Memory B cell (primary cell): ENCODE data around the gene ARHGAP32.

Experiments
- ATAC-seq: fragments of 150-1000 bp; cut with Tn5 transposase; 2 replicates; pipeline ENCODE4 v1.10.0; 2021; ENCODE audit warnings: low read depth, mild to moderate bottlenecking, moderate library complexity
- DNase-seq, 2 donors: peaks; one replicate each; pipeline ENCODE4 v3.0.0; 2022; ENCODE audit warnings: low spot score in 2 of 2
- H3K27ac Mint-ChIP-seq: one replicate; pipeline ENCODE4 v1.8.0; 2022; ENCODE audit warnings: mild to moderate bottlenecking, moderate library complexity, mixed read lengths
- H3K27me3 Mint-ChIP-seq: one replicate; pipeline ENCODE4 v1.8.0; 2022; ENCODE audit warnings: mixed read lengths
- H3K36me3 Mint-ChIP-seq: one replicate; pipeline ENCODE4 v1.8.0; 2022; ENCODE audit warnings: mild to moderate bottlenecking, mixed read lengths
- H3K4me1 Mint-ChIP-seq: one replicate; pipeline ENCODE4 v1.8.0; 2022; ENCODE audit warnings: mixed read lengths
- H3K4me3 Mint-ChIP-seq: one replicate; pipeline ENCODE4 v1.8.0; 2022; ENCODE audit warnings: mild to moderate bottlenecking, moderate library complexity, mixed read lengths
- H3K9me3 Mint-ChIP-seq: one replicate; pipeline ENCODE4 v1.8.0; 2022; ENCODE audit warnings: mixed read lengths

Gene ARHGAP32

DNA sequence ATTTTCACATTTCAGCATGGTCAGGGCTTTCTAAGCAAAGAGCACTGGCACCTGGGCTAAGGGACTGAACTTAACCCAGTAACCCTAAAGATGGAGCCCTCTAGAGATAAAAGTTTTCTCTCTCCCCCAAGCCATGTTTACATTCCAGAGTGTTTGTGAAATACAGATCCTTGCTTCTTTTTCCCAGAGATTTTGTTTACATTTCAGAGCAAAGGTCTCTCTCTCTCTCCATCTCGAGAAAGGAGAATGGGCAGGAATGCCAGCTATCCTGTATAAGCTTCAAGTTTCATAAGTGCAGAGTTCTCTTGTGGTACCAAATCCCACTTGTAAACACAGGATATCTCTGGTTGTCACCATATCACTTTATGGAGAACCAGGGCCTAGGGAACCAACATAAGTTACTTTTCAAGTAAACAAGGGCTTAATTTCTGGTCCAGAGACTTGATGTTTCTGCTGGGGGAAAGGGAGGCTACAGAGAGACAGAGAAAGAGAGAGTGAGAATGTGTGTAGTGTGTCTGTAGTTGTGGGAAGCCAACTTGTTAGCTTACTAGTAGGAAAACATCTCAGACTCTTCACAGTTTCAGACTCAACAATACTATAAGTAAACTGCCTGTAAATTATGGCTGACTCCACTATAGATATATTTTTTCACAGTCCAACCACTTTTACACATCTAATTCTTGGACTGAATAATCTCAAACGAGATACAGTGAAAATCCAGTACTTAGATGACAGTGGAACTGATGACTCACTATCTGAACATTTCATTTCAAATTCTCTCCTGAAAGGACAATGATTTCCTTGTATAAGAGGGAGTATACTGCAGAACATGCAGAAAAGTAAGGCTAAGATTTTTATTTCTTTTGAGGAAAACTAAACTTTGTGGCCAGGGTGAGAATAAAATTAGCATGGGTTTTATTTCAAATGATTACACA, 76.2 kb downstream of the ARHGAP32 start:
- Mint-ChIP-seq H3K27me3 (peaks cover 5% of the 10 kb centered on the region), H3K36me3 (no peaks in the 10 kb centered on the region), H3K4me3 (no peak overlapping the region), H3K27ac (no peak overlapping the region), H3K4me1 (no peaks in the 10 kb centered on the region), H3K9me3 (no peaks in the 10 kb centered on the region)
- ATAC-seq (no peak), DNase-seq (no peak)

DNA sequence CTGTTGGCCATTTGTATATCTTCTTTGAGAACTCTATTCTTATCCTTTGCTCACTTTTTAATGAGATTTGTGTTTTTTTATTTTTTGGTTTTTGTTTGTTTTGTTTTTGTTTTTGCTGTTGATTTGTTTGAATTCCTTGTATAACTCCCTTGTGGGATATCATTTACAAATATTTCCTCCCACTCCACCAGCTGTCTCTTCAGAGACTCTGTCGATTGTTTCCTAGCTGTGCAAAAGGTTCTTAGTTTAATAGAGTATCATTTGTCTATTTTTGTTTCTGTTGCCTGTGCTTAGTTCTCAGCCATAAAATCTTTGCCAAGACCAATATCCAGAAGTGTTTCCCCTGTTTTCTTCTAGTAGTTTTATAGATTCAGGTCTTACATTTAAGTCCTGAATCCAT, 82.4 kb downstream of the ARHGAP32 start:
- H3K4me3 Mint-ChIP-seq = no peak overlapping the region
- H3K27me3 Mint-ChIP-seq = peaks cover 3% of the 10 kb centered on the region
- H3K9me3 Mint-ChIP-seq = peaks cover 11% of the 10 kb centered on the region
- DNase-seq (no peak), ATAC-seq (no peak)
- H3K4me1 Mint-ChIP-seq = no peaks in the 10 kb centered on the region
- no peak overlapping the region for H3K27ac Mint-ChIP-seq
- no peaks in the 10 kb centered on the region for H3K36me3 Mint-ChIP-seq

DNA sequence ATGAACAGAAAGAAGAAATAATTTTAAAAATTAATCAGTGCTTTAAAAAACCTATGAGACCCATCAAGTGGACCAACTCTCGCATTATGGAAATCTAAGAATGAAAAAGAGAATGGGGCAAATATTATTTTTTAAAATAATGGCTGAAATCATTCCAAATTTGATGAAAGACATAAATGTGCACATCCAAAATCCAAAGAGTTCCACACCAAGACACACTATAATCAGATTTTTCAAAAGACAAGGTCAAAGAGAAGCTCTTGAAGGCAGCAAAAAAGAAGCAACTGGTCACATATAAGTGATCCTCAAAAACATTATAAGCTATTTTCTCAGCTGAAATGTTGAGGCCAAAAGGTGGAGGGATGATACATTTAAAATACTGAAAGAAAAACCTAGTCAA, 85.3 kb downstream of the ARHGAP32 start:
- Mint-ChIP-seq H3K4me1 (no peaks in the 10 kb centered on the region), H3K9me3 (peaks cover 17% of the 10 kb centered on the region), H3K4me3 (no peak overlapping the region), H3K27me3 (no peaks in the 10 kb centered on the region), H3K27ac (no peak overlapping the region), H3K36me3 (no peaks in the 10 kb centered on the region)
- DNase-seq (no peak), ATAC-seq (no peak)

DNA sequence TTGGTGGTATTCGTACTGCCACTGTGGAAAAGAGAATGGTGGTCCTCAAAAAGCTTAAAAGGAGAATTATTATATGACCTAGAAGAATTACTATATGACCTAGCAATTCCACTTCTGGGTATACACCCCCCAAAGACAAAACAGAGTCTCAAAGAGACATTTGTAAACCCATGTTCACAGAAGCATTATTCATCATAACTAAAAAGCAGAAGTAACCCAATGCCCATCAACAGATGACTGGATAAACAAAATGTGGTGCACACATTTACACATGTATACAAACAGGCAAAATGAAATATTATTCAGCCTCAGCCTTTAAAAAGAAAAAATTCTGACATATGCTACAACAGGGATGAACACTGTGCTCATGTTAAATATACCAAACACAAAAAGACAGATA, 89.4 kb downstream of the ARHGAP32 start:
- DNase-seq = no peak
- Mint-ChIP-seq H3K36me3 (peaks cover 6% of the 10 kb centered on the region), H3K27me3 (no peaks in the 10 kb centered on the region), H3K4me1 (no peaks in the 10 kb centered on the region), H3K27ac (no peak overlapping the region), H3K4me3 (no peak overlapping the region), H3K9me3 (peaks cover 17% of the 10 kb centered on the region)
- no peak for ATAC-seq

DNA sequence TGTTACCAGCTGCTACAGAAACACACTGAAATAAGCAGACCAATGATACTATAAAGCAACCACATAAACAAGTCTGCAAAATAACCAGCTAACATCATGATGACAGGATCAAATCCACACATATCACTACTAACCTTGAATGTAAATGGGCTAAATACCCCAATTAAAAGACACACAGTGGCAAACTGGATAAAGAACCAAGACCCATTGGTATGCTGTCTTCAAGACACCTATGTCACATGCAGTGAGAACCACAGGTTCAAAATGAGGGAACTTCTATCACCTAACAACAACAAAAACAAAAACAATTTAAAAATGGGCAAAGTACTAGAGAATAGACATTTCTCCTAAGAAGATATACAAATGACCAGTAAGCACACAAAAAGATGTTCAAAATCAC, 89.9 kb downstream of the ARHGAP32 start:
- no peak overlapping the region for H3K27ac Mint-ChIP-seq
- no peaks in the 10 kb centered on the region for H3K4me1 Mint-ChIP-seq
- no peak overlapping the region for H3K4me3 Mint-ChIP-seq
- no peak for DNase-seq
- no peaks in the 10 kb centered on the region for H3K27me3 Mint-ChIP-seq
- peaks cover 23% of the 10 kb centered on the region for H3K9me3 Mint-ChIP-seq
- peaks cover 11% of the 10 kb centered on the region for H3K36me3 Mint-ChIP-seq
- ATAC-seq = no peak

DNA sequence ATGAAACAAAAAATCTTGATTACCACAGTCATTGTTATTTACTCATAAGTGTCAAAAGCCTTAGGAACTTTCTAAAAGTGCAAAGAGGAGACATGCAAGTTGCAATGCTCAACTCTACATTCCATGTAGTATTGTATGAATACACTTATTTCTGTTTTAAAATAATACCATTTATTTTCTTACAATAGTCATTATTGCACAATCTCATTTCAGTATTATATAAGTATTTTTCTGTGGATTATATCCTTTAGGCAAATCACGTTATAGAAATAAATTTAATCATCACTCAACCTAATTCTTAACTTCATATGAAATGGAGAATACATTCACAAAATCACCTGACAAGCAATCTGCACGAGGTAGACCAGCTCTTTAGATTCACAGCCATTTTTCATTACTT, 98.8 kb downstream of the ARHGAP32 start:
- Mint-ChIP-seq H3K27ac (no peak overlapping the region), H3K27me3 (no peaks in the 10 kb centered on the region), H3K9me3 (peaks cover 8% of the 10 kb centered on the region), H3K36me3 (peaks cover 11% of the 10 kb centered on the region), H3K4me1 (no peaks in the 10 kb centered on the region), H3K4me3 (no peak overlapping the region)
- no peak for DNase-seq
- ATAC-seq = no peak

DNA sequence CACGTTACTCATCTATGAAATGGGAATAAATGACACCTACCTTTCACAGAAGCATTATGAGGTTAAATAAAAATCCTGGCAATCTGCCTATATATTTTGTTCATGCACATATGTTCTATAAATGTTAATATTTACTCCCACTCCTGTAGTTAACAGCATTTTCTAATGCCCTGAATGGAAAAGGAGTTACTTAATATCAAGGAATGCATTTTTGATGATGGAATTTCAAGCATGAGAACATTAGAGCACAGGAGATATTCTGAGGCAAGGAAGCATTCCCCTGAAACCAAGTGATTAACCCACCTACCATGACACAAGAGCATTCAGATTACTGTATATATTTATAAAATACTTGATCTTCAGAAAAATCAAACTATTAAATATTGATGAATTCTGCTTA, 102.1 kb downstream of the ARHGAP32 start:
- Mint-ChIP-seq H3K27ac (no peak overlapping the region), H3K9me3 (no peaks in the 10 kb centered on the region), H3K4me3 (no peak overlapping the region), H3K36me3 (no peaks in the 10 kb centered on the region), H3K4me1 (no peaks in the 10 kb centered on the region), H3K27me3 (no peaks in the 10 kb centered on the region)
- ATAC-seq (no peak), DNase-seq (no peak)

DNA sequence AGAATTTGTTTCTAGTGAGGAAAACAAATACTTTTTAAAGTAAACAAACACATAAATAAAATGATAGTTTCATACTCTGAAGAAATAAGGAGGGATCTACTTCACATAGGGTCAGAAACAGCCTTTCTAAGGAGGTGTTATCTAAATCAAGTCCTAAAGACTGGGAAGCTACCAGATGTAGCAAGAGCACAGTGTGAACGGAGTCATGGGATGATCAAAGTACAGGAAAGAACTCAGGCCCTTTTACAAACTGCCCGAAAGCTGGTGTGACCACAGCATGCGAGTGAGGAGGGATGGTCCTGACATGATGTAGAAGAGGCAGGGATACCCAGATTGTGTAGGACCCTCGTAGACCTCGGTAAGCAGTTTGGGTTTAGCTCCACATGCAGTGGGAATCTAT, 102.8 kb downstream of the ARHGAP32 start:
- Mint-ChIP-seq H3K27ac (no peak overlapping the region), H3K9me3 (peaks cover 2% of the 10 kb centered on the region), H3K4me1 (no peaks in the 10 kb centered on the region), H3K27me3 (no peaks in the 10 kb centered on the region), H3K4me3 (no peak overlapping the region), H3K36me3 (no peaks in the 10 kb centered on the region)
- DNase-seq (no peak), ATAC-seq (no peak)

DNA sequence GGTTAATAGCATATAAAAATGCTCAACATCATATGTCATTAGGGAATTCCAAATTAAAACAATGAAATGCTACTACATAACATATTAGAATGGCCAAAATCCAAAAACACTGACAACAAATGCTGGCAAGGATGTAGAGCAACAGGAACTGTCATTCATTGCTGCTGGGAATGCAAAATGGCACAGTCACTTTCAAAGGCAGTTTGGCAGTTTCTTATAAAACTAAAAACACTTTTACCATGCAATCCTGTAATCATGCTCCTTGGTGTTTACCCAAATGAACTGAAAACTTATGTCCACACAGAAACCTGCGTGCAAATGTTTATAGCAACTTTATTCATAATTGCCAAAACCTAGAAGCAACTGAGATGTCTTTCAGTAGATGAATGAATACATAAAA, 105.1 kb downstream of the ARHGAP32 start:
- DNase-seq (no peak), ATAC-seq (no peak)
- Mint-ChIP-seq H3K9me3 (peaks cover 12% of the 10 kb centered on the region), H3K27me3 (no peaks in the 10 kb centered on the region), H3K4me3 (no peak overlapping the region), H3K4me1 (no peaks in the 10 kb centered on the region), H3K36me3 (peaks cover 7% of the 10 kb centered on the region), H3K27ac (no peak overlapping the region)

DNA sequence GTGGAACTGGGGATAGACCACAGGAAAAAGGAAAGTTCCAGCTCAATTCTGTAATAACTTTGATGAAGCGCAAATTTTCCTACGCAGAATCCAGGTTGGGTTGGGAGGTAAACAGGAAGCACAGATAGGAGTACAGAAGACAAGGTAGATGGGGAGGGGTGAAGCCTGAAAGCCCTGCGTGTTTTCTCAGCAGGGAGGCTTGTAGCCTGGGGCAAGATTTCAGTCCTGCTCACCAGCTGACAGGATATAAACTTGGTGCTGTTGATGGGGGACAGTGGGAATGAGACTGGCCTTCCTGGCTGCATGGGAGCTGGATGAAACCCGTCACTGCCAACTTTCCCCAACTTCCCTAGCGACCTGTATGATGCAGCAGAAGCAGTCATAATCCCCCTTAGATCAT, 114.9 kb downstream of the ARHGAP32 start:
- no peak overlapping the region for H3K4me3 Mint-ChIP-seq
- H3K9me3 Mint-ChIP-seq = peaks cover 3% of the 10 kb centered on the region
- peaks cover 4% of the 10 kb centered on the region for H3K27me3 Mint-ChIP-seq
- no peaks in the 10 kb centered on the region for H3K4me1 Mint-ChIP-seq
- H3K36me3 Mint-ChIP-seq = no peaks in the 10 kb centered on the region
- no peak for DNase-seq
- H3K27ac Mint-ChIP-seq = no peak overlapping the region
- no peak for ATAC-seq

DNA sequence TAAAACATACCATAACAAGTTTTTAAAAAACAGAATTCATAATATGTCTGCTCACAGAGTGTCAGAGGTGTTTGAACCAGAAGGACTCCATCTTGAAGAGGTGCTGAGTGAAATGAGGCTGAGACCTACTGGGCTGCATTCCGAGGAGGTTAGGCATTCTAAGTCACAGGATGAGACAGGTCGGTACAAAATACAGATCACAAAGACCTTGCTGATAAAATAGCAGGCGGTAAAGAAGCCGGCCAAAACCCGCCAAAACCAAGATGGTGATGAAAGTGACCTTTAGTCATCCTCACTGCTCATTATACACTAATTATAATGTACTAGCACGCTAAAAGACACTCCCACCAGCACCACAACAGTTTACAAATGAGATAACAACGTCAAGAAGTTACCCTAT, 116.4 kb downstream of the ARHGAP32 start:
- Mint-ChIP-seq H3K4me1 (no peaks in the 10 kb centered on the region), H3K27ac (no peak overlapping the region), H3K27me3 (peaks cover 4% of the 10 kb centered on the region), H3K36me3 (peaks cover 1% of the 10 kb centered on the region), H3K4me3 (no peak overlapping the region), H3K9me3 (peaks cover 3% of the 10 kb centered on the region)
- DNase-seq (no peak), ATAC-seq (no peak)

DNA sequence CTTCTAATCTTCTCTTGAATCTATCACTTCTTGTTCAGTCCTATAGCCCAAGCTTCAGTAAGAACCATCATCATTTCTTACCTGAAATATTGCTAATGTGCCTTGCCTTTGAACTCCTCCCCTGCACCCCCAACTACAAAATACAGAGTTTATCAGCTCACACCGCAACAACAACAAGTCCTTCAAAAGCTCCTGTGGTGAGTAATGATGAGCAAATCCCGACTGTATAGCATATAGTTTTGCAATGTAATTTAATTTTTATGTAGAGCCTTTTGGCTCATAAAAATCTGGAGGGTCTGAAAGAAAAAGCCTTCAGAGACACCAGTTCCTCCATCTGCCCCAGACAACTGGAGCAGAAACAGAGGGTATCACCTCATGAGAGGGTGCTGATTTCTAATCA, 124.7 kb downstream of the ARHGAP32 start:
- no peaks in the 10 kb centered on the region for H3K4me1 Mint-ChIP-seq
- no peak overlapping the region for H3K4me3 Mint-ChIP-seq
- H3K9me3 Mint-ChIP-seq = no peaks in the 10 kb centered on the region
- H3K27me3 Mint-ChIP-seq = no peaks in the 10 kb centered on the region
- ATAC-seq (no peak), DNase-seq (no peak)
- no peak overlapping the region for H3K27ac Mint-ChIP-seq
- H3K36me3 Mint-ChIP-seq = peaks cover 1% of the 10 kb centered on the region

DNA sequence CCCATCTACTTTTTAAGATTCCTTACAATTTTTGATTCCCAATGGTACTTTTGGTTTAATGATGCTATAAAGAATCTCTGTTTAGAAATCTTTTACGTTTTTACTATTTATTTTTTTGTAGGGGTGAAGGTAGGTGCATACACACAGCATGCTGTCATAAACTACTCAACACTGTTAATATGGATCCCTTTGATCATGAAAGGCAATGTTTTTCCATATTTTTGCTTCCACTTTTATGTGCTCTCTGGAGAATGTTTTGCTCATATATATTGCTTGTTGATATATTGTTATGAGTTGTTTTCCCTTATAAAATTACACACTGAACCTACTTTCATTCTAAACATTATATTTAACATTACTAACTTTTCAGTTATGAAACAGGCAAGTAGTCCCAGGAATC, 125.9 kb downstream of the ARHGAP32 start:
- no peak overlapping the region for H3K27ac Mint-ChIP-seq
- no peaks in the 10 kb centered on the region for H3K4me1 Mint-ChIP-seq
- DNase-seq (no peak), ATAC-seq (no peak)
- peaks cover 2% of the 10 kb centered on the region for H3K27me3 Mint-ChIP-seq
- H3K36me3 Mint-ChIP-seq = no peaks in the 10 kb centered on the region
- H3K9me3 Mint-ChIP-seq = no peaks in the 10 kb centered on the region
- no peak overlapping the region for H3K4me3 Mint-ChIP-seq

DNA sequence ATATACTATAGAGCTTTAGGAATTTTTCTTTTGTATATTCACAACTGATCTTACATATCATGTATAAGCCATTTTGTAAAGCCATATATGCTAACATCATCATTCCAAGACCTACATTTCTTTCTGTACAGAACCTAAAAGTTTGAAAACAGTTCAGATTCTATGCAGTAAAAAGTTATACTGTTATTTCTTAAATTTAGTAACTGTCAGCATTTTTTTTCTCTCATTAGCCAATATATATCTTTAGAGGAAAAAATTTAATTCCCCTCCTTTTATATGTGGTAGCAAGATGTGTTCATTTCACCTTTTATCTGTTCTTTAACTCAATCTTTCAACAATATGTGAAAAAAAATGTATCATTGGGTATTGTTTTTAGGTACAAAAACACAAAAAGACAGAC, 129.0 kb downstream of the ARHGAP32 start:
- Mint-ChIP-seq H3K4me3 (no peak overlapping the region), H3K27ac (no peak overlapping the region), H3K9me3 (no peaks in the 10 kb centered on the region), H3K27me3 (peaks cover 2% of the 10 kb centered on the region), H3K4me1 (no peaks in the 10 kb centered on the region), H3K36me3 (no peaks in the 10 kb centered on the region)
- ATAC-seq (no peak), DNase-seq (no peak)
